GM18519 (cell line): Measurements from ENCODE around the gene ANKH.

Source experiments
- ATAC-seq: cut with Tn5 transposase; IDR thresholded peaks from one replicate; pipeline ENCODE4 v1.9.1; 2021; ENCODE audit warnings: mild to moderate bottlenecking, moderate library complexity; ENCODE audit not compliant: unreplicated experiment, low FRiP score

ANKH gene

DNA sequence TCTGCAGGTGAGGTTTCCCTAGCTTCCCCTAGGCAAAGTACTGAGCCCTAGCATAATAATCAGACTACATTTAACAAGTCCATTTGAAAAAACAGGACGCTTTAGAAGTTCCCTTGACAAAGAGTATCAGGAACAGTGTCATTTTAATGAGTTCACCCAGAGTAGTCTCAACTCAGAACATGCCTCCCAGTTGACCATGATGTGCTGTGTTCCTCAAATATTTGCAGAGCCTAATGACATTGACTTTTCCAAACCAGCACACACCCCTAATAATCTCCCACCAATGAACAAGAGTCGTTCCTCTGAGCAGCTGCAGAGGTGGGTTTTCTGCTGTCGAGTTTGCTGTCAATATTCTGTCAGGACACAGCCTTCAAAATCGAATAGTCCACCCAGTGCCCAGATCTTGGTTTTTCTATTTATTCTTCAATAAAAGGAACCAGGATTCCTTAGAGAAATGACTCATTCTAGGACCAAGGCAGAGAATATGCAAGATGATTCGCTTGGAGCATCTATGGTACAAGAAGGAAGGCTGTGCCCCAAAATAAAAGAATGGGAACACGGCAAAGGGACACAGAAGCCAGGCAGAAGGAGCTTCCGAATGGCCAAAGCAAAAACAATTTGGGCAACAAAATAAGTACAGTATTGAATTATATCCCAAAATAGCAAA lies 149.5 kb downstream of the ANKH start:
- no peak for ATAC-seq

DNA sequence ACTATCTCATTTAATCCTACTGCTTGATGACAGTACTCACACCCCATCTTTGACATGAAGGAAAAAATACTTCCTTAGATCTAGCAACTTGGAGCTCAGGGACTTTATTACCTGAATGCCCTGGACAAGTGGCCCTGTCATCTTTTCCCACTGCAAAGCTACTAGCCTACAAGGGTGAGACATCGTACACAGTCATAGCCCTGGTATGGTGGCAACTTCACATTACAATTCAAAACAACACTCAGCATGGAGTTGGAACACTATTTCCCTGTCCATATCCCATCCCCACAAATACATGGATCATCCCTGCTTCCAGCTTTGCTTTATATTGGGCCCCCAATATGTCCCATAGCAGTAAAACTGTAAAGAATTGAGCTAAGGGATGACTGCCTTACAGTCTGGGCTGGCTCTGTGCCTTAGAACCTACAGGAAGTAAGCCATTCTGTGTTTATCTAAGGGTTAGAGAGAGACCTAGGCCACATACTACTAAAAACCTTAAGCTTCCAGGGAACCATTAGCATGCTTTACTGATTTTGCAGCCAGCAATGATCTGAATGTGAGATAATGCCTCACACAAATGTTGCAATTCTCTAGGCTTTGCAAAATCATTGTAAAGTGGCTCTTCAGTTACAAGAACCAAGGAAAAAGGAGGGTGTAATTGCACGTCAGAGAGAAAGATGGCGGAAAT lies 151.2 kb downstream of the ANKH start:
- ATAC-seq: no peak

DNA sequence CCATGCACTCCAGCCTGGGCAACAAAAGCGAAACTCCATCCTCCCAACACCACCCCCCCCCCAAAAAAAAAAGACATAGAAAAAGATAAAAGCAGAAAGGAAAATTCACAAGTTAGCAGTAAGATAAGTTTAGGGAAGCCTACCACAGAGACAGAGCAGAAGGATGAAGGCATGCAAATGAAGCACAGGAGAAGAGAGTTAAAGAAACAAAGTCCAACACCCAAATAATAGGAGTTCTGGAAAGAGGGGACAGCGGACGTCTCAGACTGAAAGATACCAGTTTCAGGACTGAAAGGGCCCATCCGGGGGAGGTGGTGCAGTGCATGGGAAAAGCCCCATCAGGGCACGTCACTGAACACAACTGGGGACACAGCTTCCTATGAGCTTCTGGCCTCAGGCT lies 152.8 kb downstream of the ANKH start:
- no peak for ATAC-seq

DNA sequence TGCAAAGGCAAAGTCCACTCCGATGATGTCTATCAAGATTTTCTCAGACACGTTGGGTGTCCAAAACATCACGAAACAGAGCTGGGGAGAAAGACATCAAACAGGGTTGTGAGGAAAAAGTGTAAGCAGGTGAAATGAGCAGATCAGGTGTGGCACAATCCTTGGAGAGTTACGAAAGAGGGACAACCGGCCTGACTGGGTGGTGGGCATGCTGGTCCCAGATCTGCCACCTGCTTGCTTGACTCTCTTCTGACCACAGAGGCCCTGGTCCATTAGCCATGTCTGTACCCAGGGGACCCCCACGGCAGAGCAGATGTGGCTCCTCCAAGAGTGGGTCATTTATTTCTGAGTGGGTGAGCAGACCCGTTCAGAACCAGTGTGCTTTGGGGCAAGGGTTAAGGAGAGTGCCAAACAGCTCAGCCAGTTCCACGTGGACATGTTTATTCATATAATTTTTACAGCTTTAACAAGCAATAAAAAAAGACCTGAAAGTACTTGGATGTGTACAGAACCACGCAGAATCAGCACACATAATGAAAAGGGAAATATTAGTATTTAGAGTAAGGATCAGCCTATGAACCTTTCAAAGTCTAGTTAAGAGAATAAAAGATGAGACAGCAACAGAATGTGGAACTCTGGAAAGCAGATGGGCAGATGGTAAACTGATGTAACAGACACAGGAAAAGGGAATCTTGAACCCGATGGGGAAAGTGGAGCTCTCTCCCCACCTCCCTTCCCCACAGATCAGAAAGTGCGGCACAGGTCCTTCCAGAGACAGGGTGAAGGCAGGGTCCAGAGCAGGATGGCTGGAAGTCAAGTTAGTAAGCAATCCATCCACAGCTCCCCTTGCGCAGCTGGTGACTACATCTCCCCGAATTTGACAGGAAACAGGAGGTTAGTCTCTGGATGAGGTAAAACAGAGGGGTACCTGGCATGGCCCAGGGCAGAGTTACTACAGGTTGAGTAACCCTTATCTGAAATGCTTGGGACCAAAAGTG lies 154.5 kb downstream of the ANKH start:
- no peak for ATAC-seq

DNA sequence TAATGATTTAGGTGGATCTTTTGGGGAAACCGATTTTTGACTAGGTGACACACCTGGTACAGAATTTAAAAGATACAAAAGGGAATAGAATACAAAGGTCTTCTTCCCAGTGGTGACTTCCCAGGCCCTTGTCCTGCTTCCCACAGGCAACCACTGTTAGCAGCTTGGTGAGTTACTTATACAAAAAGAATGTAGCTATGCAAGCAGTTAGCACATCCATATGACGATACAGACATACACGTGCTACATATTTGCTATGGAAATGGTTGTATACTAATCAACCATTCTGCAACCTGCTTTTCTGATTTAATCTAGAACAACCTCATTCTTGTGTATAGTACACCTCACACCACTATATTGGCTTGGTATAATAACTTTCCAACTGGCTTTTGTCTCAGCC lies 156.1 kb downstream of the ANKH start:
- ATAC-seq: no peak

DNA sequence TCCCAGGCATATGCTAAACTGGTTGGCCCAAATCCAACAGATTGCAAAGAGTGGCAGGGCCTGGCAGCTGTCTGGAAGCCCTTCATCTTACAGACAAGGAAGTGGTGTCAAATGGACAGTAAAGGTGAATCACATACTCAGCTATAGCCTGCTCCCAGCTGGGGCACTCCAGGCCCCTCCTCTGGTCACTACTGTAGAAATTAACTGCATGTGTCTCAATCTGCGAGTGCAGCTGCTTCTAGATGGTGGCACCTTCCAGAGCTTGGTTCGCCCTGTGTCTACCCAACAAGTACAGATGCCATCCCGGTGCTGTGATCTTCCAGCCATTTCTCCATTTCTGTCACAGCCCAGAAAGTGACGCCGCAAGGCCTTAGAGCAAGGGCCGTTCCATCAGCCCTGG lies 156.9 kb downstream of the ANKH start:
- ATAC-seq: no peak

DNA sequence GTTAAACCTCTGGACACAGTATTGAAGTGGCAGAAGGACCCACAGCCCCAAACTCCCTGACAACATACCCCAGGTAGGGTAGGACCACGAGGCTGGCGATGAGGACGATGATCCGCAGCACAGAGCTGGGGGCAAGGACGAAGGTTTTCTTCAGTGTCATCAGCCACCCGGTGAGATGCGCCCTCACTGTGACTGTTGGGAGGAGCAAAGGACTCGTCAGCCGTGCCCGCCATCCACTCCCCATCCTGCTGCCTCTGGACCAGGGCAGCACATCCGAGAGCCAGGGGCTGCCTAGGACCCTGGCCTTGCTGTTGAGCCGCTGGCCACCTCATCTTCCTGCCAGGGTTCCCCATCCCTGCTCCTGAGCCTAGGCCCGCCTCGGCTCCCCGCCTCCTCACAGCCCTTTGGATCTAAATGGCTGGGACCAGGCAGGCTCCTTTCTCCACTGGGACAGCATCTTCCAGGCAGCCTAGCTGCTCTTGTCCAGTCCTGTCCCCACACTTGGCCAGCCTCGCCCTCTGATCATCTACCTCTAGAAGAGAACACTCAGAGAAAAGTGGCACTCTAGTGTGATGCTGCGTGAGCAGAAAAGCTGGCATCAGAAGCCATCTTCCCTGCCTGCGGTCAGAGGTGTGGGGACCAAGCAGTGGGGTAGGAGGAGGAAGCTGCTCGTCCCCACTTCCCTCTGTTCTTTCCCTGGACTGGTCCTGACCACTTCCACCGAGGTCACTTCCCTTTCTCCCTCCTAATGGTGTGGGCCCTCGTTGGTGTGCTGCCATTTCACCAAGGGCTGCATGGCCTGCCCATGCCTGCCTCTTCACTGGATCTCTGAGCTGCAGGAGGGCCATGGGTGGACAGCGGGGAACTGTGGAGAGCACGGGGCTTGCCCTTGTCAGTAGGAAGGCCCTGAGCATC lies 157.8 kb downstream of the ANKH start:
- ATAC-seq: no peak

DNA sequence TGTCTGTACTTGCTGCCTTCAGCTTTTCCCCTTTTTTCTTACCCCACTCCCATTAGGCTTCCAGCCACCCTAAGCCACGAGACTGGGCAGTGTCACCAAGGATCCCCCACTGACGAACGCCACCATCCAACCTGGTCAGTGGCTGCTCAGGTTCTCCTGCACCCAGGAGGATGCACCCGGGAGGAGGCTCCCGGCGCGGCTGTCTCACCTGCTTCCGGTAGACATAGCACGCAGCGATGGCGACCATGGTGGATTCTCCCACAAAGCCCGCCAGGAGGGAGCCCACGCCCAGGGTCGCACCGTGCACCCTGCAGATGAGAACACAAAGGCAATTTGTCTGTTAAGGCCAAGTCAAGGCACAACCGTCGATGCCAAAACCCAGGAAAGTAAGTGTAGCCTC lies 158.9 kb downstream of the ANKH start:
- no peak for ATAC-seq

DNA sequence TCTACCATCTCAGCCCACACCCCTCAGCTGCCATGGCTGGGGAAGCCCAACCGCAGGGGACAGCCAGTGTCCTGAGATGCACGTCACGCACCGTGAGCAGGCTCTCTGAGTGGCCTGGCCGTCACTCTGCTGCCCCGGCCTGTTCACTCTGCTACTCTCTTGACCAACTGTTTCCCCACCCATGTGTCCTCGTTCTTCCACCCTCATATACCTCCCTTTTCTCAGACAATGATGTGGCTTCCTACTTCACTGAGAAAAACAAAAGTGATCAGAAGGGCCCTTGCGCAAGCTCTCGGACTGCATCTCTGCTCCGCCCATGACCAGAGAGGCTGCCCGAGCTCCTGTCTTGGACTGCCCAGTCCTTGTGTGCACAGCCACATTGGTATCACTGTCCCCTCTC lies 159.4 kb downstream of the ANKH start:
- no peak for ATAC-seq

DNA sequence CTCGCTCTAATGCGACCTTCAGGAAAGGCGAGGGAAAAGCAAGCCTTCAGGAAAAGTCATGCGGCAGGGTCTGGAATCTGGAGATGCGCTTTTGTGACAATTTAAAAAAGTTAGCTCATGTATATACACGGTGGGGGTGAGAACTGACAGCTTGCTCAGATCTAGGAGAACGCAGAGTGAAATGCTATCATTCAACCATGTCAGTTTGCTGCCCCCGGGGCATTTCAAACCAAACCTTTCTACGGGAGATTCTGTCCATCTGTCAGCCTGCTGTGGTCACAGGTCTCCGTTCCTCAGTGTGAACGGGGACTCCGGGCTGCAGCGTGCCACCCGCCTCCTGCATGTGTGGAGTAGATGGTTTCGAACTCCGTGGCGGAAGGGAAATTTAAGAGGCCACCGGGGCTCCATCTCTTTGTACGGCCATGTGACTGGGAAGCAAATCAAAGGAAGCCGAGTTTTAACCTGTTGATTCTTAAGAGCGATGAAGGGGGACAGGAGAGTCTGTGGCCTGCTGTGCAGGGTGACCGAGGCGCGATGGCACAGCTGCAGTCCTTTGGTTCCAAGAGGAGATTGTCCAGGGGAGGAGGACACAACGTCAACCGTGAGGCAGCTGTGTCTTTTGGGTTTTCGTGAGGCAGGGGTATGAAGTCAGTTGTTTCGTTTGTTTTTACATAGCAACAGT lies 161.1 kb downstream of the ANKH start:
- ATAC-seq: no peak

DNA sequence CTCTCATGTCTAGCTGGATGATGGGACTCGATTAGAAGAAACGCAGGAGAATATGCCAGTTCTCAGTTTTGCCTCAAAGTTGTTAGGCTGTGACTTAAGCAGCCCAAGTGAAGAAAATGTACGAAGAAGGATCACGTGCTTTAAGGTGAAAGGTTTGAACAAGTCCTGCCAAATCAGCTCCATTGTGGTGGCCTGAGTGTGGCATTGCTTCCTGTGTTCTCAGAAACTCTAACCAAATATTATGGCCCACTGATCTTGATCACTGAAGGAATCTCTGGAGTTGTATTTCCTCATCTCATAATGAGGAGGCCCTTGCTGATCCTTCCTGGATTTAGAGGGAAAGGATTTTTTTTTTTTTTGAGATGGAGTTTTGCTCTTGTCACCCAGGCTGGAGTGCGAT lies 163.0 kb downstream of the ANKH start:
- no peak for ATAC-seq

DNA sequence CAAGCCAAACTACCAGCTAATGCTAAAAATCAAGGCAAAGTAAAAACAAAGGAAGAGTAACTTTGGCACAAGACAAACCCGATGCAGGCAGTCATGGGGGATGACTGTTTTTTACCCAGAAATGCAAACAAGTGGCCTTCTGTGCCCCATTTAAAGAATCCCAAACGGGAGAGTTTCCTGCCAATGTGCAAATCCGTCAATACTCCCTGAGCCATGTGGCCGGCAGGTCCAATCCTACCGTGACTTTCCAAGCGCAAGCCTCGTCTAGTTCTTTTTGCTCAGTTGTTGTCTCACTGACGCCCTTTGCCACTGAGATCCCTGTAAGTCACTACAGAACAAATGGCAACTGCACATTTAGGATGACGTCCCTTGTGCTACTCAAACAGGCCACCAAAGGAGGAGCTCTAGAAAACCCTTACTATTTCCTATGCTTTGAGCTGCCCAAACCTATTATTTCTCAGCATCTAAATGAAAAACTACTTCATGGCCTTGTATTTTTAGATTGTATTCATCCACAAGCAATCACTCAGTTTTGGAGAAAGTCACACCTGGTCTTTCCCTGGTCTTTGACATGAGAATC lies 163.7 kb downstream of the ANKH start:
- ATAC-seq: no peak

DNA sequence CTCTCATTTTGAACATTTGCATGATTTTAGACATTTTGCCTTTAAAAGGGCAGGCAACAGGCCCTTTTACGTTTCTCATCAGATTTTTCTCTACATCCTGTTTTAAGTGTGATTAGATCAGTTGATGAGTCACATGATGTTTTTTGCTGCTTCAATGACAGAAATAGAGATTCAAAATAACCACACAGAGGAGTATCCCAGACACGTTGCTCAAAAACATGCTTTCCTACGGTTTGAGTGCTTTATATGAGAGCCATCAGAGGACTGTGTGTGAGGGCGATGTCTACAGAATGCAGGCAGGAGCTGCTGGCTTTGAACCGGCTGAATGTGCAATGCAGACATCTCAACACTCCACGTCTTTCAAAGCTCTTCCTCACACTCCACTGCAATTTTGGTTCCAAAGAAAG lies 165.0 kb downstream of the ANKH start:
- no peak for ATAC-seq

DNA sequence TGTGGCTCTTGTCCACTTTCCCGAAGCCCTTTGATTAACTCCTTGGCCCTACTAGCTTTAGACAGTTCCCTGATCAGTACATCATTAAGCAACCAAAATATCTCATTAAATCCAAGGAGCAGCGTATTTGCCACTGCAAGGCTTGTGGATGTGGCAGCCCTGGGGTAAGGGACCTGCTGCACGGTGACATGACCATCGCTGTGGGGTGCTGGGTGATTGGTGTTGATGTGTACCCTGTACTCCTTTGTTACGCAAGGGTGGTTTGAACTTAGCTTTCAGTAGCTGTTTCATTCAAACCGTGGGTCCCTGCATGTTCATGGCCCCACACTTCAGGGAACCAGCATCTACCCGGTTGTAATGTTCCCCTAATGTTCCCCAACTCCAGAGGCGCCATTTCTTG lies 166.0 kb downstream of the ANKH start:
- ATAC-seq: no peak

DNA sequence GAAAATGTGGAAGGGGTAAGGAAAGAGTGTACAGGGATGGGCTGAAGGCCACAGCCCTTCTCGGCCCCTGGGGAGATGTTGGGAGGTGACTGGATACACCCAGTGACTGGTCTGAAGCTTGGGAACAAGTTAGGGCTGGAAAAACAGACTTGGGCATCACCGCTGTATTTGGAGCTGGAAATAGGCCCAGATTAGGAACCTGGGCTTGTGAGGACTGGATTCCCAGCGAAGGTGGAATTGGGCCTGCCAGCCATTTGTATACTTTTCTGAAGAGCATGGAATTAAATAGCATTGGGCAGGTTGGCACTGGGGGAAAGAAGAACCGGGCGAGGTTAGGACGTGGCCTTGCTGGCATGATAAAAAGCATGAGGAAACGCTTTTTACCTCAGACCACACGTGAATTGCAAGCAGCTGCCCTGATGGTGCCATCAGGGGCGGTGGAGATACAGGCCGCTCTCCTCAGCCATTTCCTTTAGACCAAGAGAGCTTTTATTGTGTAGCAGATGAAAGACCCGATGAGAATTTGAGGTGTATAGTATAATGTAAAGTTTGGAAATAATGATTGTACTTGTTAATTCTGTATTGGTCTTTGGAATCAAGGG lies 169.2 kb downstream of the ANKH start:
- no peak for ATAC-seq

DNA sequence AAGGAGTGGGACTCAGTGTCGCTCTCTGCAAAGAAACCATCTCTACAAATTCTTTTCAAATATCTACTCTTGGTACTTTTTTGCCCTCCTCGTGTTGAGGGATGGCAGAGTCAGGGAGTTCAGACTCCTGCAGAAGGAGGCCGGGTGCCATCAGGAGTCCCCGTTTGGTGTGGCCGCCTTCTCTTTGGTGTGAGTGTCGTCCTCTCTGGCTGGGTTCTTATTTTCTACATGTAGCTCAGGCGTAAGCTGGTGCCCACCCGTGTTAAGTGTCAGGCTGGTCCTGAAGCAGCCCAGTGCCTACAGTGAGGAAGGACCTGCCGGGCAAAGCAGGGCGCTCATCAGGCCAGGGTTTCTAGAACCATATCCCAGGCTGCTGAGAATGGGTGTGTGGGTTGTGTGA lies 170.0 kb downstream of the ANKH start:
- ATAC-seq: no peak

DNA sequence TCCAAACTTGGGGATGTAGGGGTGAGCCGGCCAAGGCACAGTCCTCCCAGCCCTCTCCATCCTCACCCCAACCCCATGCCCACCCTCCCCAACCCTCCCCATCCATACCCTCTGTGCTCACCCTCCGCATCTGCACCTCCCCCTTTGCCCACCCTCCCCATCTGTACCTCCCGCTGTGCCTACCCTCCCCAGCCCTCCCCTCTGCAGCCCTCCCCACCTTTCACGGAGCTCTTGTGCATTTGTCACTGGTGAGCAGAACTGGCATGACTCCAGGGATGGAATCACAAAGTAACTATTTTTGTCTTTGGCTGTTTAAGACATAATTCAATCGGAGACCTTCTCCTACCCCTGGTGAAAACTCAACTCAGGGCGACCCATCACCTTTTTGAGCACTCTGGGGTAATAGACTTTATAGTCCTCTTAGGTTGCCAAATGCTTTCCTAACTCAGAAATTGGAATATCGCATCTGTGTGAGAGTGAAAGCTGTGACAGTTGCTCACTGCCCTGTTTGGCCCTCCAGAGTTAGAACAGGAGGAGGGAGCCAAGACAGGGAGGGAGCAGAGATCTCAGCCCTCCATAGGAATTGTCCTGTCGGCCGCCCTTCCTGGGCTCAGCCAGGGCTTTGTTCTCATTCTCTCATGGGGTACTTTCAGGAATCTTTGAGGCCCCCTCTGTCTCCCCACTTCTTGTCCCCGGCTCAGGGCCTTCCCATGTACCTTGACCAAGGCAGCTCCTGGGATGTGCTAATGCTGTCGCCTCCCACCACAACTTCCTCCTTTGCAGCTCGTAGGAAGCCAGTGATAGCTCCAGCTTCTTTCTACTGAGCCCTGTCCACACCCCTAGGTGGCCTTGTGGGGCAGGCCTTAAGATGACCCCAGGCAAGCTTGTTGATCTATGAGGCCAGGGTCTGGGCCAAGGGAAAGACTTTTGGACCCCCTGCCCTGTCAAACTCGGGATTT lies 170.8 kb downstream of the ANKH start:
- ATAC-seq: no peak
